Ovary (tissue), 3 donors: ENCODE data around the gene ONECUT3.

Source experiments
- POLR2A ChIP-seq: fragments of 450-650 bp; IDR thresholded peaks from one replicate; pipeline ENCODE4 v1.6.1; 2017; ENCODE audit warnings: antibody characterized with exemption, mild to moderate bottlenecking, moderate library complexity
- TF ChIP-seq, protein P1 (sequence below), 3 donors: fragments of 450-650 bp in 2 of 3; fragments of 200-600 bp in 1 of 3; IDR thresholded peaks; one replicate each; pipeline versions ENCODE4 v1.5.1 to v1.8.0; 2016 to 2022; ENCODE audit warnings: antibody characterized with exemption in 3 of 3, mild to moderate bottlenecking in 1 of 3
- donor health status: DM: no; HTN: no; CAD: no.

DNA sequence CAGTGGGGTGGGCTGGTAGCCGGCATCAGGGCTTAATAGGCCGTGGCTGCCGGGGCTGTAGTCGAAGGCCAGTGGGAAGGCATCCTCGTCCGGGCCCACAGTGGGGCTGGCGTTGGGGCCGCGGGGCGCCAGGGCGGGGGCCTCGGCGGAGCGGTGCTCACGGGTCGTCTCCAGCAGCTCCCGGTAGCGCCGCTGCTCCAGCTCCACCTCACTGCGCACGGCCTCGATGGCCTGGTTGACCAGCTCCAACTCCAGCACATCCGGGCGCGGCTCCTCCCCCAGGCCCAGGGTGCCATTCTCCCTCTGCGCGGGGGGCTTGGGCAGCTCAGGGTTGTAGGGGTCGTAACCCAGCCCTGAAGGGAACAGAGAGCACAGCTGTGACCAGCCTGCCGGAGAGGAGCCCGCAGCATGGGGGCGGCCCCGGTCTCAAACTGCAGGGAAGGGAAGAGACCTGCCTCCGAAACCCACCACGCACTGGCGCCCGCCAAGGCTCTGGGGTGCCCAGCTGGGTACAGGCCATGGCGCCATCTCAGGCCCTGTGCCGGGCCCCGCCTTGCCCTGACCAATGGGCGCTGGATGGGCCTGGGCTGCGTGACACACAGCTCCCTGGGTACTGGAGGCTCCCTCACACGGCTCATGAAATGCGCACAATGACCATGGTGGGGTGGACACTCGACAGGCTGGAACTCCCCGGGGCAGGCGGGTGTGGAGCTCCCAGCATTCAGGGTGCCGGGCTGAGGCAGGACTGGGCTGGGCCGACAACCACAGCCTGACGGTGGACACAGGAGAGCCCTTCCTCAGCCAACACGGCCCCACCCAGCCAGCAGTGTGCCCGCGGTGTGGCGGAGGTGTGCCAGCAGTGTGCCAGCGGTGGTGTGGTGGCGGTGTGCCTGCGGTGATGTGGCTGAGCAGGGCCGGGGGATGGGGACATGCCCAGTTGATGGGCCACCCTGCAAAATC, 75.3 kb downstream of the ONECUT3 start:
- TF ChIP-seq POLR2A: no peak
- TF ChIP-seq, protein P1, sequence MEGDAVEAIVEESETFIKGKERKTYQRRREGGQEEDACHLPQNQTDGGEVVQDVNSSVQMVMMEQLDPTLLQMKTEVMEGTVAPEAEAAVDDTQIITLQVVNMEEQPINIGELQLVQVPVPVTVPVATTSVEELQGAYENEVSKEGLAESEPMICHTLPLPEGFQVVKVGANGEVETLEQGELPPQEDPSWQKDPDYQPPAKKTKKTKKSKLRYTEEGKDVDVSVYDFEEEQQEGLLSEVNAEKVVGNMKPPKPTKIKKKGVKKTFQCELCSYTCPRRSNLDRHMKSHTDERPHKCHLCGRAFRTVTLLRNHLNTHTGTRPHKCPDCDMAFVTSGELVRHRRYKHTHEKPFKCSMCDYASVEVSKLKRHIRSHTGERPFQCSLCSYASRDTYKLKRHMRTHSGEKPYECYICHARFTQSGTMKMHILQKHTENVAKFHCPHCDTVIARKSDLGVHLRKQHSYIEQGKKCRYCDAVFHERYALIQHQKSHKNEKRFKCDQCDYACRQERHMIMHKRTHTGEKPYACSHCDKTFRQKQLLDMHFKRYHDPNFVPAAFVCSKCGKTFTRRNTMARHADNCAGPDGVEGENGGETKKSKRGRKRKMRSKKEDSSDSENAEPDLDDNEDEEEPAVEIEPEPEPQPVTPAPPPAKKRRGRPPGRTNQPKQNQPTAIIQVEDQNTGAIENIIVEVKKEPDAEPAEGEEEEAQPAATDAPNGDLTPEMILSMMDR (IDR thresholded peaks at IDR 0.05): no peak
